Epithelial cell of esophagus (primary cell): Measurements from ENCODE around the gene MEF2A.

Experiments used
- DNase-seq: peaks from one replicate; pipeline ENCODE4 v3.0.0; 2010; ENCODE audit warnings: low read depth
- H3K4me3 ChIP-seq: 2 replicates; pipeline ENCODE4 v1.5.1; 2011; ENCODE audit warnings: mild to moderate bottlenecking, low read length, control low read depth
- CTCF ChIP-seq: IDR thresholded peaks from 2 replicates; pipeline ENCODE4 v1.5.1; 2011; ENCODE audit warnings: low read depth, mild to moderate bottlenecking, low read length, control low read depth, inconsistent platforms; ENCODE audit not compliant: insufficient read depth; ENCODE audit errors: missing control alignments

Gene MEF2A

GRCh38 chr15:99752556-99752955 is 186.8 kb downstream of the MEF2A start:
- no peak for DNase-seq
- TF ChIP-seq CTCF, result no peak
- no peak overlapping the region for H3K4me3 ChIP-seq

GRCh38 chr15:99753066-99753465 is 187.3 kb downstream of the MEF2A start:
- no peak for DNase-seq
- TF ChIP-seq CTCF, result no peak
- H3K4me3 ChIP-seq, result no peak overlapping the region

DNA sequence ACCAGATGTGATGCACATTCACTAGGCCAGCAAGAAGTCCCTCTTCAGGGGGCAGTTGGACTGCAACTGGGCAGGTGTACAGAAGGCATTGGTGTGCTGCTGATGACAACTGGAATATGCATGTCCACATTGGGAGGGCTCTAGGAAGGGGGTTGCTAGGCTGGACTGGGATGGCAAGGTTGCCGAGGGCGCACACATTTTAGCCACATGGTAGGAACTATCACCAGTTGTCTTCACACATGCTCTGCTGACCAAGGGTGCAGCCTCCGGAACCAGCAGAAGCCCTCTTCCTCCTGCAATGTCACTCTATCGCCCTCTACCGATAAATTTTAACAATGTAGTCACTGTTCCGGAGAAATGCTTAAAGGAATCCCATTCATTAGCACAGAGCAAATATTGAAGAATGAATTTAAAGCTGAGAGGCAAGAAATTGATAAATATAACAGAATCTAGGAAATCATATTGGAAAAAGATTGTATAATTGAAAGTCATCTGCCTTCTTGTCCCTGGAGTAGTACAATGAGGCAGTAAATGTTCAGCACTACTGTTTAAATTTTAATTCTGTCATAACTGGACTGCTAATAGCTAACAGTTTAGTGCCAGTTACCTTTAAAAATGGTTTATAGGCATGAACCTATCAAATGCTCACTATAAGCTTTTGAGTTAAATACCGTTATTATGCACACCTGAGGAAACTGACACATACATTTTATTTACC is 190.1 kb downstream of the MEF2A start:
- TF ChIP-seq CTCF, result peak; percentile 93
- peak; percentile 77 for DNase-seq
- no peak overlapping the region for H3K4me3 ChIP-seq

GRCh38 chr15:99762288-99762687 is 196.5 kb downstream of the MEF2A start:
- DNase-seq, result no peak
- no peak overlapping the region for H3K4me3 ChIP-seq
- no peak for TF ChIP-seq CTCF

GRCh38 chr15:99763827-99764226 is 198.0 kb downstream of the MEF2A start:
- no peak for TF ChIP-seq CTCF
- no peak for DNase-seq
- H3K4me3 ChIP-seq, result no peak overlapping the region

DNA sequence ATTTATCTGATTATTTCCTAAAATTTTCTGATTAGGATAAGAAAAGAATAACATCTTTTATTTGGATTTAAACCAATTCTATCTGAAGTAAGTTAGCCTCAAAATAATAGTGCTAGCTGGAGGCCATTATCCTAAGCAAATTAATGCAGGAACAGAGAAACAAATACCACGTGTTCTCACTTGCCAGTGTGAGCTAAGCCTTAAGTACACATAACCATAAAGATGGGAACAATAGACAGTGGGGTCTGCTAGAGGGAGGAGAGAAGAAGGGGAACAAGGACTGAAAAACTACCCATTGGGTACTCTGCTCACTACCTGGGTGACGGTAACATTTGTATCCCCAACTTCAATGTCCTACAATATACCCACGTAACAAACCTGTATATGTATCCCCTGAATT is 198.7 kb downstream of the MEF2A start:
- no peak for DNase-seq
- no peak for TF ChIP-seq CTCF

More for the DNA sequence above, 198.7 kb downstream of the MEF2A start:
- H3K4me3 ChIP-seq, result no peak overlapping the region
